ENCODE data around the gene TSEN54. TPM values are rescaled to one million over a fixed set of nuclear protein-coding genes. Genes with fewer than 3 reads are reported as not detected.

Gene TSEN54
- polyA plus RNA-seq, 2 donors, result 25.1 to 31.5 TPM

DNA sequence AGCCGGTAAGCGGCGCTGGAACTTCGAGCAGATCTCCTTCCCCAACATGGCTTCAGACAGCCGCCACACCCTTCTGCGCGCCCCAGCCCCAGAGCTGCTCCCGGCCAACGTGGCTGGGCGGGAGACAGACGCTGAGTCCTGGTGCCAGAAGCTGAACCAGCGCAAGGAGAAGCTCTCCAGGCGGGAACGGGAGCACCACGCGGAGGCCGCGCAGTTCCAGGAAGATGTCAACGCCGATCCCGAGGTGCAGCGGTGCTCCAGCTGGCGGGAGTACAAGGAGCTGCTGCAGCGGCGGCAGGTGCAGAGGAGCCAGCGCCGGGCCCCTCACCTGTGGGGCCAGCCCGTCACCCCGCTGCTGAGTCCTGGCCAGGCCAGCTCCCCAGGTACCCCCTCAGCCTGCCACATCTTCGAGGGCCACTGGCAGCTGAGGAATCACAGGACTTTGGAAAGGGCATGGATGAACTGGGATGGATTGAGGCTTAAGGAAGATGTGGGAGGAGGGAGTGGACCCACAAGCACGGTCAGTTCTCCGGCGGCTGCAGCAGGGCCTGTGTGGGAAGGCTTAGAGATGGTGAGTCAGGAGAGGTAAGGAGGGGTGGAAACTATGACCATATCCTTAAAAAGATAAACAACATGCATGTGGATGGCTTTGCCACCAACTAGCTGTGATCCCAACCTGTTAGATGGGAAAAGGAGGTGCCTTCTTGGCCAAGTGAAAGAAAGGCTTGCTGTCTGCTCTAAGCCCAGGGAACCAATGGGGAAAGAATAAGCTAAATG, 5.8 kb downstream of the TSEN54 start:
- 87 to 88% methylated on average over 33 of the region's 33 CpGs for WGBS, 2 donors
- H3K4me1 ChIP-seq (ENCODE audit: control insufficient read depth in 2 of 2, insufficient read depth in 2 of 2, low read length in 1 of 2), result peaks cover 5 to 6% of the 10 kb centered on the region in 2 donors
- H3K27me3 ChIP-seq (ENCODE audit: control insufficient read depth in 1 of 2, insufficient read depth in 2 of 2, low read length in 2 of 2), result no peaks in the 10 kb centered on the region
- no peak overlapping the region for H3K4me3 ChIP-seq (ENCODE audit: low read depth in 1 of 2, low read length in 2 of 2)
- no peaks in the 10 kb centered on the region for H3K9me3 ChIP-seq (ENCODE audit: control insufficient read depth in 2 of 2, insufficient read depth in 1 of 2, low read depth in 1 of 2, low read length in 1 of 2)
- H3K36me3 ChIP-seq (ENCODE audit: control insufficient read depth in 2 of 2, insufficient read depth in 2 of 2, low read length in 1 of 2), result peaks cover 0 to 6% of the 10 kb centered on the region in 2 donors
- H3K27ac ChIP-seq (ENCODE audit: low read depth in 2 of 2, low read length in 1 of 2), result no peak overlapping the region

DNA sequence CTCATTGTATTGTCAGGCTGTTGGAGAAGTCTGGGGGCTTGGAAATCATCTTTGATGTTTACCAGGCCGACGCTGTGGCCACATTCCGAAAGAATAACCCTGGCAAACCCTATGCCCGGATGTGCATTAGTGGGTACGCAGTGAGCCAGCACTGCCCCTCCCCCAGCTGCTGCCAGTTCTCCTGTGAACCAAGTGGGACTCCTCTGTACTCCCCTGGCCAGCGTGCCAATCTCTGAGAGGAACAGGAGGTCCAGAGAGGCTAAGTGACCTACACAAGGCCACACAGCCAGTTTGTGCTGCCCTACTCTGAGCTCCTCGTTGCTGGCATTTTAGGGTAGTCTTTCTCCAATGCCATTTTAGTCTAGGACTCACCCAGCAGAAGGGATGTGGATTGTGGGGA, 7.3 kb downstream of the TSEN54 start:
- H3K9me3 ChIP-seq (ENCODE audit: control insufficient read depth in 2 of 2, insufficient read depth in 1 of 2, low read depth in 1 of 2, low read length in 1 of 2), result no peaks in the 10 kb centered on the region
- H3K27me3 ChIP-seq (ENCODE audit: control insufficient read depth in 1 of 2, insufficient read depth in 2 of 2, low read length in 2 of 2), result no peaks in the 10 kb centered on the region
- 91 to 92% methylated on average over 7 of the region's 7 CpGs for WGBS, 2 donors
- H3K4me3 ChIP-seq (ENCODE audit: low read depth in 1 of 2, low read length in 2 of 2), result no peak overlapping the region
- H3K27ac ChIP-seq (ENCODE audit: low read depth in 2 of 2, low read length in 1 of 2), result no peak overlapping the region
- H3K4me1 ChIP-seq (ENCODE audit: control insufficient read depth in 2 of 2, insufficient read depth in 2 of 2, low read length in 1 of 2), result peaks cover 0 to 5% of the 10 kb centered on the region in 2 donors
- peaks cover 0 to 6% of the 10 kb centered on the region in 2 donors for H3K36me3 ChIP-seq (ENCODE audit: control insufficient read depth in 2 of 2, insufficient read depth in 2 of 2, low read length in 1 of 2)

DNA sequence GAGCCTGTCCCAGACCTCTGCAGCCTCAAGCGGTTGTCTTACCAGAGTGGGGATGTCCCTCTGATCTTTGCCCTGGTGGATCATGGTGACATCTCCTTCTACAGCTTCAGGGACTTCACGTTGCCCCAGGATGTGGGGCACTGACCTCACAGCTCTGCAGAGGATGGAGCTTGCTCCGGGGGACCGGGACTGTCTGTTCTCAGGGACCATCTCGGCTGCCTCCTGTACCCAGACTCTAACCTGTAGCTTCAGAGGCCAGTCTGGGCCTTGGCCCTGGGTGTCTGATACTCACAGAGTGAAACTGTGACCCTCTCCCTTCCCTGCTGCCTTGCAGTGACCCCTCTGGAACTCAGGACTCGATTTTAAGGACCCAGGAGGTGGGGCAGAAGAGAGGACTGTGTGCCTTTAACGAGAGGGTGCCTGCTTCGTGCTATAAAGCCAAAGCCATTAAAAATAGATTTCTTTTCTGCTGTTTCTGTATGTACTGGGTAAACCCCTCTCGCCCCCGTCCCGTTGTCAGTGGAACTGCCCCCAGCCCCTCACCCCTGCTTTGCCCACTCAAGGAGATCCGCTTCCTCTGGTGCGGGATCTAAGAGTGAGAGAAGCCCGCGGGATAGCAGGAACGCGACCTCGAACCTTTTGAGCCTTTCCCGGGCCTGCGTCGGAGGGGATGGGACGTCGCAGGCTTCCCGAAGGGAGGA, 8.1 kb downstream of the TSEN54 start:
- WGBS, 2 donors, result 23 to 24% methylated on average over 23 to 24 of the region's 24 CpGs
- peak overlapping the region; percentile 96 to 98 for H3K27ac ChIP-seq (ENCODE audit: low read depth in 2 of 2, low read length in 1 of 2)
- peaks cover 0 to 5% of the 10 kb centered on the region in 2 donors for H3K4me1 ChIP-seq (ENCODE audit: control insufficient read depth in 2 of 2, insufficient read depth in 2 of 2, low read length in 1 of 2)
- H3K36me3 ChIP-seq (ENCODE audit: control insufficient read depth in 2 of 2, insufficient read depth in 2 of 2, low read length in 1 of 2), result peaks cover 0 to 4% of the 10 kb centered on the region in 2 donors
- H3K9me3 ChIP-seq (ENCODE audit: control insufficient read depth in 2 of 2, insufficient read depth in 1 of 2, low read depth in 1 of 2, low read length in 1 of 2), result no peaks in the 10 kb centered on the region
- H3K4me3 ChIP-seq (ENCODE audit: low read depth in 1 of 2, low read length in 2 of 2), result peak overlapping the region; percentile 69 to 72
- H3K27me3 ChIP-seq (ENCODE audit: control insufficient read depth in 1 of 2, insufficient read depth in 2 of 2, low read length in 2 of 2), result no peaks in the 10 kb centered on the region

DNA sequence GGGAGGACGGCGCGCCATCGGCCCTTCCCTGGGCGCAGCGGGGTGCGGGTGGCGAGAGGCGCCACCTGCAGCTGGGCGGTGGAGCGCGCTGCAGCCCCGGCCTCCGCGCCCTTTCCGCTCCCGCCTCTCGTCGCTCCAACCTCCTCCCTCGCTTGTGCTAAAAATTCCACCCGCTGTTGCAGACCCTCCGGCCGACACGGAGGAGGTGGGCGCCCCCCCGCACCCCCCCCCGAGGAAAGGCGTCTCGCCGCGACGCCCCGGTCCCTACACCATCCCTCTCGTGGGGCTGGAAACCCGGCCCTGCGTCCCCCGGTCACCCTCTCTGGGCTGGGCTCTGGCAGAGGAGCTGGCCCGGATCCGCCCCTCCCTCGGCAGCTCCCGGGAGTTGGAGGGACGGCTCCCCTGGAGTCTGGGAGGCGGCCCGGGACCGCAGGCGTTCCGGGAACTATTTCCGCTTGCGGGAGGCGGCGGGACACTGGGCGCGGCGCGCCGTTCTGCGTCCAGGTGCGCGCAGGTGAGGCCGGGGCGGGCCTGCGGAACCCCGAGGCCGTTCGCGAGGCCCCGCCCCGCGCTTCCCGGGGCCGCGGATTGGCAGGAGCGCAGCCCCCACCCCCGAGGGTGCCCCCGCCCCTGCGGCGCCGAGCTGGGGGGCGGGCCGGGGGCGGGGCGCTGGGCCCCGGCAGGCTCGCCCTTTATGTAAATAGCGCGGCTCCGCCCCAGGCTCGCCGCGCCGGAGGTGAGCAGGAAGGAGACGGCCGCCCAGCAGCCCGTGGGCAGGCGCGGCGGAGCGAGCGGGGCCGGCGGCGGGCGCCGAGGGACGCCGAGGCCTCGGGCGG, 8.9 kb downstream of the TSEN54 start, which contains the start of gene LLGL2:
TSS of gene LLGL2 (plus strand) at position 728 of the 836 bp plus-strand sequence. CDS start 17,730 bp downstream, outside the sequence.
- H3K4me3 ChIP-seq (ENCODE audit: low read depth in 1 of 2, low read length in 2 of 2), result peak within 1 kb of the TSS; percentile 69 to 72
- WGBS, 2 donors, result 0 to 1% methylated on average over 70 to 108 of the region's 108 CpGs
- no peaks in the 10 kb centered on the region for H3K27me3 ChIP-seq (ENCODE audit: control insufficient read depth in 1 of 2, insufficient read depth in 2 of 2, low read length in 2 of 2)
- H3K27ac ChIP-seq (ENCODE audit: low read depth in 2 of 2, low read length in 1 of 2), result peak within 1 kb of the TSS; percentile 96 to 98
- H3K4me1 ChIP-seq (ENCODE audit: control insufficient read depth in 2 of 2, insufficient read depth in 2 of 2, low read length in 1 of 2), result peaks cover 0 to 5% of the 10 kb centered on the region in 2 donors
- peaks cover 0 to 7% of the 10 kb centered on the region in 2 donors for H3K36me3 ChIP-seq (ENCODE audit: control insufficient read depth in 2 of 2, insufficient read depth in 2 of 2, low read length in 1 of 2)
- H3K9me3 ChIP-seq (ENCODE audit: control insufficient read depth in 2 of 2, insufficient read depth in 1 of 2, low read depth in 1 of 2, low read length in 1 of 2), result no peaks in the 10 kb centered on the region

DNA sequence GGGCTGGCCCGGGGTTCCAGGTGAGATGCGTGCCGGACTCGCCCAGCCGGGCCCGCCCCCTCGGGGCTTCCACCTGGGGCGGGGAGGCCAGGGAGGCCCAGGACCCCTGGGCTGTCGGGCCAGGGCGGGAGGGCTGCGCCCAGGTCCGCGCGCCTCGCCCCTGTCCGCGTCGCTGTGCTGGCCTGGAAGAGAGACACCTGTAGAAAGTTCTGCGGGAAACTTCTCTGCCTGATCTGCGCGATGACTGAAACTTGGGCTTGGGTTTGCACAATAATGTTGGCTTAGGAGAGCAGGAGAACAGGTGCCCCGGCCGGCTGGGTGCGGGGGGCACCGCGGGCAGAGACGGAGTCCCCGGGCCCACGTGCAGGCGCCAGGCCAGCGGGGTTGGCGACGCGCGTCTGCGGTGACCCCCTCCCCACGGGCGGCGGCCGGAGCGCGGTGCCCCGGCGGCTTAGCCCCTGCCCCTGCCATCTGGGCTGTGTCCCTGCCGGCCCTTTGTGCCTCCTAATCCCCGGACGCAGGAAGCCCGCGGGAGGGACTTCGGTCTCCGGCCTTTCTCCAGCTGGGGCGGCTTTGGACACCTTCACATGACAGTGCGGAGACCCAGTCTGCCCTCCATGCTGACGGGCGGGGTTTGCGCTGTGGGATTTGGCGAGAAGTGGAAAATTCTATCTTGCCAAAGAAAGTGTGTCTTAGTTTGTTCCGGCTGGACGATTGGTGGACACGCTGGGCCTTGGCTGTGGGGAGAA, 9.7 kb downstream of the TSEN54 start:
- H3K36me3 ChIP-seq (ENCODE audit: control insufficient read depth in 2 of 2, insufficient read depth in 2 of 2, low read length in 1 of 2), result peaks cover 0 to 8% of the 10 kb centered on the region in 2 donors
- H3K4me3 ChIP-seq (ENCODE audit: low read depth in 1 of 2, low read length in 2 of 2), result peak overlapping the region; percentile 67 to 69
- no peaks in the 10 kb centered on the region for H3K9me3 ChIP-seq (ENCODE audit: control insufficient read depth in 2 of 2, insufficient read depth in 1 of 2, low read depth in 1 of 2, low read length in 1 of 2)
- H3K27ac ChIP-seq (ENCODE audit: low read depth in 2 of 2, low read length in 1 of 2), result peak overlapping the region; percentile 86 to 89
- H3K27me3 ChIP-seq (ENCODE audit: control insufficient read depth in 1 of 2, insufficient read depth in 2 of 2, low read length in 2 of 2), result no peaks in the 10 kb centered on the region
- H3K4me1 ChIP-seq (ENCODE audit: control insufficient read depth in 2 of 2, insufficient read depth in 2 of 2, low read length in 1 of 2), result peaks cover 2 to 5% of the 10 kb centered on the region in 2 donors
- WGBS, 2 donors, result 1 to 2% methylated on average over 57 to 60 of the region's 60 CpGs

DNA sequence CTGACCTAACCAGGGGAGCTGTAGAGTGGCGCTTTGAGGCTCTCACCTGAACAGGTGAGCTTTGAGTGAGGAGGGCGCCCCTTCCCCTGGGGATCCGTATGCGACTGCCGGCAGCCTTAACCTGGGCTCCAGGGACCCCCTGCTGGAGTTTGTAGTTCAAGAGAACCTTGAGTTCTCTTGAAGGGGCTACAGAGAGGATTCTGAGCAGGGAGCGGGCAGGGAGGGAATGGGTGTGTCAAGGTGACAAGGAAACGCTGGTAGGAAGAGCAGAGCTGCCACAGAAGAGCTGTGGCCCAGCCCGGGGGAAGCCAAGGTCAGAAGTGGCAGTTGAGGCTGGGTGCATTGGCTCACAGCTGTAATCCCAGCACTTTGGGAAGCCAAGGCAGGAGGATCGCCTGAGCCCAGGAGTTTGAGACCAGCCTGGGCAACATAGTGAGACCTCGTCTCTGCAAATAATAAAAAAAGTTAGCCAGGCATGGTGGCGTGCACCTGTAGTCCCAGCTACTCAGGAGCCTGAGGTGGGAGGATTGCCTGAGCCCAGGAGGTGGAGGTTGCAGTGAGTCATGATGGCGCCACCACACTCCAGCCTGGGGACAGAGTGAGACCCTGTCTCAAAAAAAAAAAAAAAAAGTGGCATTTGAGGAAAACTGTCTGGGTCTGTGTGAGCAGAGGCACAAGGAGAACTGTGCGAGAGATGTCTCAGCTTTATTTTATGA, 10.4 kb downstream of the TSEN54 start:
- H3K4me3 ChIP-seq (ENCODE audit: low read depth in 1 of 2, low read length in 2 of 2), result peak overlapping the region; percentile 67 to 69
- 36 to 50% methylated on average over 13 of the region's 13 CpGs for WGBS, 2 donors
- peak overlapping the region; percentile 86 to 89 for H3K27ac ChIP-seq (ENCODE audit: low read depth in 2 of 2, low read length in 1 of 2)
- H3K9me3 ChIP-seq (ENCODE audit: control insufficient read depth in 2 of 2, insufficient read depth in 1 of 2, low read depth in 1 of 2, low read length in 1 of 2), result no peaks in the 10 kb centered on the region
- H3K27me3 ChIP-seq (ENCODE audit: control insufficient read depth in 1 of 2, insufficient read depth in 2 of 2, low read length in 2 of 2), result no peaks in the 10 kb centered on the region
- peaks cover 4 to 5% of the 10 kb centered on the region in 2 donors for H3K4me1 ChIP-seq (ENCODE audit: control insufficient read depth in 2 of 2, insufficient read depth in 2 of 2, low read length in 1 of 2)
- peaks cover 0 to 10% of the 10 kb centered on the region in 2 donors for H3K36me3 ChIP-seq (ENCODE audit: control insufficient read depth in 2 of 2, insufficient read depth in 2 of 2, low read length in 1 of 2)

DNA sequence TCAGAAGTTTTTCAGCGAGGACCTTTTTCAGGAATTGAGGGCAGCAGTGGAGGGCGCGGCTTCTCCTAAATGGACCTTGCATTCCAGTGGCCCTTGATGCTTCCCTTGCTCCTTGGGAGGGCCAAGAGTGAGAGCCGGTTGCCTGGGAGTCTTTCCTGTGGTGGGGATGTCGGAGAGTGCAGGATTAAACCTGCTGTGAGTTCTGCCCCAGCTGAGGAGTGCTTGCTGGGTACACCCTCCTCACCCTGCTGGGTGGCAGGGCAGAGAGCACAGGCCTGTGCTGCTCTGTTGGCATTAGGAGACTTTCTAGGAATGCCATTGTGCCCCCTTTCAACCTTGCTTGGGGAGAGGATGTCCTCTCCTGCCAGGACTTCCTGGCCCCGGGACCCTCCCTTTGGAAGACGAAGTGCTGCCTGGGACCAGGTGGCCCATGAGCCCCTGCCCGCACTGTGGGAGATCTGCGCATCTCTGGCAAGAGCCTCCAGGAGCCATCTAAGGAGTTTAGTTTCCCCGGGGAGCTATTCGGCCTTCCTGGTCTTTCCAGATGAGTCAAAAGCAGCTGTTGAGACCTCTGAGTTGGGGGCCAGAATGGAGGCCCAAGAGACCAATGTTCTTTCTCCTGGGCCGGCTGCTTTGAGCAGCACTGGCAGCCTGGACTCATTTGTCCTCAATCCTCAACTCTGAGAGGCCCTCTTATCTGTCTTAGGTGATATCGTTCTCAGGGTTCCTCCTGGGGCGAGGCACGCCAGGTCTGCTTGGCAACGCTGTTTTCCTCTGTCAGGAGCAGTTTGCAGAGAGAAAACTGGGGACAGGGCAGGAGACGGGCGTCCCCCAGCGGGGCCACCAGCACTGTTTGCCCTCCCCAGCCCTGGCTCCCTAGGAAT, 14.8 kb downstream of the TSEN54 start:
- Histone ChIP-seq H3K36me3 (ENCODE audit: control insufficient read depth in 2 of 2, insufficient read depth in 2 of 2, low read length in 1 of 2) (peaks cover 0 to 12% of the 10 kb centered on the region in 2 donors), H3K9me3 (ENCODE audit: control insufficient read depth in 2 of 2, insufficient read depth in 1 of 2, low read depth in 1 of 2, low read length in 1 of 2) (no peaks in the 10 kb centered on the region), H3K4me1 (ENCODE audit: control insufficient read depth in 2 of 2, insufficient read depth in 2 of 2, low read length in 1 of 2) (peaks cover 3 to 6% of the 10 kb centered on the region in 2 donors), H3K27me3 (ENCODE audit: control insufficient read depth in 1 of 2, insufficient read depth in 2 of 2, low read length in 2 of 2) (no peaks in the 10 kb centered on the region), H3K27ac (ENCODE audit: low read depth in 2 of 2, low read length in 1 of 2) (peak overlapping the region; percentile 35 to 45), H3K4me3 (ENCODE audit: low read depth in 1 of 2, low read length in 2 of 2) (no peak overlapping the region)
- WGBS, 2 donors, result 75 to 87% methylated on average over 19 of the region's 19 CpGs

DNA sequence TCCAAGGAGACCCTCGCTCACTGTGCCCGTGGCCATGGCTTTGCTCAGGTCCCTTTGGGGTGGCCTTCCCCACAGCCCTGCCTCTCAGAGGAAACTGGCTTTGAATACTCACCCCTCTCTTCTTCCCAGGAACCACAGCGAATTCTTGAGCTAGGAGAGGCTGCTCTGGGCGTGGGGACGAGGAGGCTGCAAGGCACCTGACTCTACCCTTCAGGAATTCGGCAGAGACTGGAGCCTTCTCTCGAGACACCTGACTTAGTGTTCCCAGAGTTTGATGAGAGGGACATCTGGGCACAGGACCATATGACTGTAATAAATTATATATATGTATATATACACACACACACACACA, 15.4 kb downstream of the TSEN54 start:
- H3K4me1 ChIP-seq (ENCODE audit: control insufficient read depth in 2 of 2, insufficient read depth in 2 of 2, low read length in 1 of 2), result peaks cover 0 to 6% of the 10 kb centered on the region in 2 donors
- H3K27ac ChIP-seq (ENCODE audit: low read depth in 2 of 2, low read length in 1 of 2), result peak overlapping the region; percentile 35 to 45
- H3K4me3 ChIP-seq (ENCODE audit: low read depth in 1 of 2, low read length in 2 of 2), result no peak overlapping the region
- no peaks in the 10 kb centered on the region for H3K27me3 ChIP-seq (ENCODE audit: control insufficient read depth in 1 of 2, insufficient read depth in 2 of 2, low read length in 2 of 2)
- 58 to 83% methylated on average over 7 of the region's 7 CpGs for WGBS, 2 donors
- H3K9me3 ChIP-seq (ENCODE audit: control insufficient read depth in 2 of 2, insufficient read depth in 1 of 2, low read depth in 1 of 2, low read length in 1 of 2), result no peaks in the 10 kb centered on the region
- H3K36me3 ChIP-seq (ENCODE audit: control insufficient read depth in 2 of 2, insufficient read depth in 2 of 2, low read length in 1 of 2), result peaks cover 0 to 12% of the 10 kb centered on the region in 2 donors

Measured in esophagus (tissue), 2 donors.